ENCODE data around the gene COL12A1.

COL12A1 gene

DNA sequence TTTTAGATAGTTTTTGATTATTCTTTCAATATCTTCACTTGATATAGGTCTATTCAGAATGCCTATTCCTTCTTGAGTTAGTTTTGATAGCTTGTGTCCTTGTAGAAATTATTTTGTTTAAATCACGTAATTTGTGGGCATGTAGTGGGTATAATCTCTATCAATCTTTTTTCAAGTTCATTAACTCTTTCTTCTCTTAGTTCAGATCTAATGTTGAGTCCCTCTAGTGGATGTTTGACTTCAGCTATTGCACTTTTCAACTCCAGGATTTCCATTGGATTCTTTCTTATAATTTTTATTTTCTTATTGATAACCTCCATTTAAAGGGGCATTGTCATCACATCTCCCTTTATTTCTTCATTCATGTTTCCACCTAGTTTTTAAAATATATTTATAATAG is 135.6 kb downstream of the COL12A1 start:
- in situ Hi-C loops (cut with HindIII; ENCODE audit: low sequenced_read_pairs): no loop called here
- no peak for DNase-seq (ENCODE audit: low read depth, low spot score)
- H3K4me3 ChIP-seq (ENCODE audit: low read depth, low read length): no peak overlapping the region
- TF ChIP-seq, protein P1, sequence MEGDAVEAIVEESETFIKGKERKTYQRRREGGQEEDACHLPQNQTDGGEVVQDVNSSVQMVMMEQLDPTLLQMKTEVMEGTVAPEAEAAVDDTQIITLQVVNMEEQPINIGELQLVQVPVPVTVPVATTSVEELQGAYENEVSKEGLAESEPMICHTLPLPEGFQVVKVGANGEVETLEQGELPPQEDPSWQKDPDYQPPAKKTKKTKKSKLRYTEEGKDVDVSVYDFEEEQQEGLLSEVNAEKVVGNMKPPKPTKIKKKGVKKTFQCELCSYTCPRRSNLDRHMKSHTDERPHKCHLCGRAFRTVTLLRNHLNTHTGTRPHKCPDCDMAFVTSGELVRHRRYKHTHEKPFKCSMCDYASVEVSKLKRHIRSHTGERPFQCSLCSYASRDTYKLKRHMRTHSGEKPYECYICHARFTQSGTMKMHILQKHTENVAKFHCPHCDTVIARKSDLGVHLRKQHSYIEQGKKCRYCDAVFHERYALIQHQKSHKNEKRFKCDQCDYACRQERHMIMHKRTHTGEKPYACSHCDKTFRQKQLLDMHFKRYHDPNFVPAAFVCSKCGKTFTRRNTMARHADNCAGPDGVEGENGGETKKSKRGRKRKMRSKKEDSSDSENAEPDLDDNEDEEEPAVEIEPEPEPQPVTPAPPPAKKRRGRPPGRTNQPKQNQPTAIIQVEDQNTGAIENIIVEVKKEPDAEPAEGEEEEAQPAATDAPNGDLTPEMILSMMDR (IDR thresholded peaks at IDR 0.05; ENCODE audit: low read depth, low read length): no peak

DNA sequence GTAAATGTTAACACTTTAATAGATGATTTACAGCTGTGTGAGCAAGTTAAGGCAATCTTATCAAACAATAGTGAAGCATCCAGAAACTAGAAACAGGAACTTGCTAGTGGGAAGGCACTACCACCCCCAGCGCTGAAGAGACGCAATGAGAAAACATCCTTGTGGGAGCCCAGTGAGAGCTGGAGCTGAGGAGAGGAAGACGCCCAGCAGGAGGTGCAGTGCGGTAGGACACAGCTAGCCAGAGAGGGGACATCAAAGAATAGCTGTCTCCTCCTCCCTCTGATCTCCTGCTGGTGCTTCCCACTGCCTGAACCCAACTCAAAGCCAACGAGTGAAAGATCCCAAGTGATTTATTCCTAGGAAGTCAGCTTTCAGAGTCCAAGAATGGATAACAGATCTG is 140.3 kb downstream of the COL12A1 start:
- no peak overlapping the region for H3K4me3 ChIP-seq (ENCODE audit: low read depth, low read length)
- in situ Hi-C loops (cut with HindIII; ENCODE audit: low sequenced_read_pairs): no loop called here
- DNase-seq (ENCODE audit: low read depth, low spot score): peak; percentile 93
- TF ChIP-seq, protein P1 (IDR thresholded peaks at IDR 0.05; ENCODE audit: low read depth, low read length): peak; percentile 39

DNA sequence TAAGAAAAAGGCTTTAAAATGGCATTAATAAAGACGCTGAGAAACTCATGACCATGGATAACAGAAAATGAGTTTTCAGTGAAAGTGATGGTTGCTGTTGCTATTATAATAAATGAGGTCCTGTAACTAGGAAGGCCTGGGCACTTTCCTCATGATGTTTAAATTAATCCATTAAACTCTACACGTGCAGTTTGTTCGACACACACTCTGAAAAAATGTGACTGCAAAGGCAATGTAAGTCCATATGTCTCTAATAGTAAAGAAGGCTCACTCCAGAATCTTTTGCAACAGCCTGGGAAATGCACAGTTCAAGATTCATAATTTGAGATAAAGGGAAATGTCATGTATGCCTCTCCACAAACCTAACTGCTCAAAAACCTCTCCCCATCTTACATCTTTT is 153.4 kb downstream of the COL12A1 start:
- no peak overlapping the region for H3K4me3 ChIP-seq (ENCODE audit: low read depth, low read length)
- in situ Hi-C loops (cut with HindIII; ENCODE audit: low sequenced_read_pairs): no loop called here
- TF ChIP-seq, protein P1 (IDR thresholded peaks at IDR 0.05; ENCODE audit: low read depth, low read length): no peak
- no peak for DNase-seq (ENCODE audit: low read depth, low spot score)

DNA sequence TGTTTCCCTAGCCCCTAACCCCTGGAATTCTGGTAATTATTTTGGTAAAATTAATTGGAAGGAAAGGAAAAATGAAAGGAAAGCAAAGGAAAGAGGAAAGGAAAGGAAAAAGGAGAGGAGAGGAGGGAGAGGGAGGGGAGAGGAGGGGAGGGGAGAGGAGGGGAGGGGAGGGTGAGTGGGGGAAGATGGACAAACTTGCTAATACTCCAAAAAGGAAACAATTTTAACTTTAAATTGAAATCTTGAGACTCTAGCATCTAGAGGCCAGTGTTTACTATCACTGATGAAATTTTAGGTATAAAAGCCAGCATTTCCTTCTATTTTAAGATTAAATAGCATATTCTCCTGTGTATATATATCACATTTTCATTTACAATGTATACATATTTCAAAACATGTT is 156.5 kb downstream of the COL12A1 start:
- no peak overlapping the region for H3K4me3 ChIP-seq (ENCODE audit: low read depth, low read length)
- in situ Hi-C loops (cut with HindIII; ENCODE audit: low sequenced_read_pairs): no loop called here
- TF ChIP-seq, protein P1 (IDR thresholded peaks at IDR 0.05; ENCODE audit: low read depth, low read length): no peak
- DNase-seq (ENCODE audit: low read depth, low spot score): no peak

DNA sequence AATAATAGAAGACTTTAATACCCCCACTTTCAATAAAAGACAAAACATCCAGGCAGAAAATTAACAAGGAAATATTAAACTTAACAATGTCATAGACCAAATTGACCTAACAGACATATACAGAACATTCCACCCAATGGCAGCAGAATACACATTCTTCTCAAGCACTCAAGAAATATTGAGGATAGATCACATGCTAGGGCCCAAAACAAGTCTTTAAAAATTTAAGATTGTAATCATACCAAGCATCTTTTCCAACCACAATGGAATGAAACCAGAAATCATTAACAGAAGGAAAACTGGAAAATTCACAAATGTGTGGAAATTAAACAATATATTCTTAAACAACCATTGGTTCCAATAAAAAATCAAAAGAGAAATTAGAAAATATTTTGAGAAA is 161.0 kb downstream of the COL12A1 start:
- TF ChIP-seq, protein P1 (IDR thresholded peaks at IDR 0.05; ENCODE audit: low read depth, low read length): no peak
- no peak for DNase-seq (ENCODE audit: low read depth, low spot score)
- H3K4me3 ChIP-seq (ENCODE audit: low read depth, low read length): no peak overlapping the region
- in situ Hi-C loops (cut with HindIII; ENCODE audit: low sequenced_read_pairs): no loop called here

DNA sequence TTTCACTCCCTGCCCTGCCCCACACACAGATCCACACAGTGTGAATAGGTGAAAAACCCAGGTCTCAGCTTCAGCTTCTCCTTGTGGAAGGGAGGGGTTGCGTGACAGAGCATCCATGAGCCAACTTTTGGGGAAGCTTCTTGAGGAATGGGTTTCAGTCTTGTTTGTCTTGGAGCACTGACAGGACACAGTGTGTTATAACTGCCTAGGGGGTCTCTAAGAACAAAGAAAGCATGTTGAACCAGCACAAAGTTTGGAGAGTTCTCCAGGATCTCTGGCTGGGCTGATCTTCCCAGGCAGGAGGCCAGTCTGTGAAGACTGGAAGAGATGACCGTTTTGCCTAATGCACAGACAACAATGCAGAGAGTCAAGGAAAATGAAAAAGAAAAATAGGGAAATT is 164.5 kb downstream of the COL12A1 start:
- no peak overlapping the region for H3K4me3 ChIP-seq (ENCODE audit: low read depth, low read length)
- TF ChIP-seq, protein P1 (IDR thresholded peaks at IDR 0.05; ENCODE audit: low read depth, low read length): no peak
- in situ Hi-C loops (cut with HindIII; ENCODE audit: low sequenced_read_pairs): no loop called here
- DNase-seq (ENCODE audit: low read depth, low spot score): peak; percentile 51
